ENCODE results near the gene NUCB2. TPM values are rescaled to one million over a fixed set of nuclear protein-coding genes. Genes with fewer than 3 reads are reported as not detected.

NUCB2 gene
- total and polyA plus RNA-seq, 2 of the 13 experiments (the other 11 are each of a cell fraction or from before 2014, with no cell fraction given) = 54.2 to 82.4 TPM

DNA sequence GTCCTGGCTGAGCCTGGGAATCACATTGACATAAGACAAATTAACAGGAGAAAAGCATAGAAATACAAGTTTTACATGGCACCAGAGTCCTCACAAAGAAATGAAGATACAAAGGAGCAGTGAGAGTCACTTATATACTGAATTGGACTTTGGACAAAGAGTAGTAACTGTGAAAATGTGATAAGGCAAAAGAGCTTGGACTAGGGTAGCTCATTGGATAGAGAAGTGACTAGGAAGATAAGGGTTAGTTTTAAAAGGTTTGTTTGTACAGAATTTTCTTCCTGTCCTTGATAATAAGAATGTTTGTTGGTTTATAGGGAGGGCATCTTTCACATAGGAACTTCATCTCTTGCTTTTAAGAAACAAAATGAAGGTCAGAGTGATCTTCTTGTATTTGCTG lies 17.9 kb upstream of the NUCB2 start:
- H3K27me3 ChIP-seq (ENCODE audit: control insufficient read depth in 1 of 2, insufficient read depth in 2 of 2, low read length in 2 of 2) = no peaks in the 10 kb centered on the region; a peak in 1 of 5 replicates

GRCh38 chr11:17259519-17259918 lies 17.0 kb upstream of the NUCB2 start:
- Histone ChIP-seq H3K79me2 (ENCODE audit: insufficient read depth, low read length) (no peaks in the 10 kb centered on the region), H3K27ac (ENCODE audit: extremely low read length, insufficient read depth, low read length) (no peak overlapping the region), H2AFZ (ENCODE audit: low read length) (no peak overlapping the region), H3K4me1 (ENCODE audit: insufficient read depth, low read length) (peaks cover 23% of the 10 kb centered on the region), H3K36me3 (replicated peaks in 1 of 2; ENCODE audit: control insufficient read depth in 1 of 2, insufficient read depth in 2 of 2, low read length in 2 of 2) (no peaks in the 10 kb centered on the region), H4K20me1 (ENCODE audit: insufficient read depth, low read length) (no peaks in the 10 kb centered on the region), H3K27me3 (ENCODE audit: control insufficient read depth in 1 of 2, insufficient read depth in 2 of 2, low read length in 2 of 2) (no peaks in the 10 kb centered on the region; a peak in 1 of 5 replicates), H3K9ac (ENCODE audit: insufficient read depth, low read depth, low read length) (no peak overlapping the region), H3K4me2 (ENCODE audit: low read depth, low read length) (no peak overlapping the region), H3K4me3 (replicated peaks in 1 of 3; ENCODE audit: insufficient read depth in 1 of 3, low read depth in 2 of 3, low read length in 3 of 3) (no peak overlapping the region), H3K9me3 (ENCODE audit: low read length) (no peaks in the 10 kb centered on the region)
- no TSS peak for BruUV-seq (replicated peaks)
- ATAC-seq (no peak), DNase-seq (ENCODE audit: low spot score) (no peak), FAIRE-seq (no peak)
- WGBS (ENCODE audit: low lambda C conversion rate) = 94% methylated on average over 1 of the region's 1 CpG
- in situ Hi-C loops (cut with HindIII; ENCODE audit: extremely low pct_ligation_motif_present, low pct_unique_long_range_greater_than_20kb) = loop anchor here (25.0 kb wide), 1 partner anchor 147 kb away; no protein-coding TSS in a partner anchor
- ChIA-PET POLR2A (no interaction called here), CTCF (ENCODE audit: low intra/inter-chr PET ratio, low total read pairs) (no interaction called here)
- no peak for TF ChIP-seq ZNF251 (CRISPR knock-in tag; IDR thresholded peaks at IDR 0.05)
- TF ChIP-seq RAD21 (CRISPR knock-in tag; IDR thresholded peaks at IDR 0.05) = no peak
- TF ChIP-seq, protein P1, sequence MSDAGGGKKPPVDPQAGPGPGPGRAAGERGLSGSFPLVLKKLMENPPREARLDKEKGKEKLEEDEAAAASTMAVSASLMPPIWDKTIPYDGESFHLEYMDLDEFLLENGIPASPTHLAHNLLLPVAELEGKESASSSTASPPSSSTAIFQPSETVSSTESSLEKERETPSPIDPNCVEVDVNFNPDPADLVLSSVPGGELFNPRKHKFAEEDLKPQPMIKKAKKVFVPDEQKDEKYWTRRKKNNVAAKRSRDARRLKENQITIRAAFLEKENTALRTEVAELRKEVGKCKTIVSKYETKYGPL (CRISPR knock-in tag; IDR thresholded peaks at IDR 0.05) = no peak
- no peak for TF ChIP-seq SP140L (CRISPR knock-in tag; IDR thresholded peaks at IDR 0.05; ENCODE audit: borderline replicate concordance)
- intact Hi-C loops (cut with micrococcal nuclease; ENCODE audit: unreplicated experiment) = no loop called here

More for the DNA sequence above, 17.9 kb upstream of the NUCB2 start:
- no peak overlapping the region for H2AFZ ChIP-seq (ENCODE audit: low read length)
- H3K4me1 ChIP-seq (ENCODE audit: insufficient read depth, low read length) = peaks cover 23% of the 10 kb centered on the region
- H3K36me3 ChIP-seq (replicated peaks in 1 of 2; ENCODE audit: control insufficient read depth in 1 of 2, insufficient read depth in 2 of 2, low read length in 2 of 2) = no peaks in the 10 kb centered on the region
- no peak overlapping the region for H3K27ac ChIP-seq (ENCODE audit: extremely low read length, insufficient read depth, low read length)
- H3K79me2 ChIP-seq (ENCODE audit: insufficient read depth, low read length) = no peaks in the 10 kb centered on the region
- ATAC-seq (peak; percentile 46; the same call in 2 of the 3 replicates), DNase-seq (ENCODE audit: low spot score) (no peak), FAIRE-seq (no peak)
- in situ Hi-C loops (cut with HindIII; ENCODE audit: extremely low pct_ligation_motif_present, low pct_unique_long_range_greater_than_20kb) (loop anchor here (25.0 kb wide), 1 partner anchor 146 kb away; no protein-coding TSS in a partner anchor), intact Hi-C loops (cut with micrococcal nuclease; ENCODE audit: unreplicated experiment) (no loop called here)
- H3K9ac ChIP-seq (ENCODE audit: insufficient read depth, low read depth, low read length) = no peak overlapping the region
- H3K4me2 ChIP-seq (ENCODE audit: low read depth, low read length) = no peak overlapping the region
- no peaks in the 10 kb centered on the region for H3K9me3 ChIP-seq (ENCODE audit: low read length)
- no peak overlapping the region for H3K4me3 ChIP-seq (replicated peaks in 1 of 3; ENCODE audit: insufficient read depth in 1 of 3, low read depth in 2 of 3, low read length in 3 of 3)
- ChIA-PET CTCF (ENCODE audit: low intra/inter-chr PET ratio, low total read pairs) (no interaction called here), POLR2A (no interaction called here)
- H4K20me1 ChIP-seq (ENCODE audit: insufficient read depth, low read length) = no peaks in the 10 kb centered on the region
- TF ChIP-seq RORA (CRISPR knock-in tag; IDR thresholded peaks at IDR 0.05) (no peak), HMG20A (CRISPR knock-in tag; IDR thresholded peaks at IDR 0.05; ENCODE audit: borderline replicate concordance) (0 out of 2 replicates have a peak, but pooled peaks have one; percentile 15), HNF4A (CRISPR knock-in tag; IDR thresholded peaks at IDR 0.05) (peak; percentile 30; the same call in 1 of the 2 replicates)
- BruUV-seq (replicated peaks) = no TSS peak
